HL-60 (cell line): ENCODE data around the gene NKD1.
A peak's percentile ranks its signal among the peaks of the same experiment; 100 is the strongest.

Source experiments
- DNase-seq, 2 experiments: peaks; one replicate each; pipeline ENCODE4 v3.0.0-alpha.2; 2010 to 2020; ENCODE audit warnings: low read depth in 1 of 2, low spot score in 1 of 2
- H3K27ac ChIP-seq: fragments of 250-450 bp; sonication (Bioruptor Pico); replicated peaks from 2 replicates; pipeline ENCODE4 v1.5.1; 2020; ENCODE audit warnings: mild to moderate bottlenecking, moderate library complexity
- H3K27me3 ChIP-seq: fragments of 250-450 bp; sonication (Bioruptor Pico); 2 replicates; pipeline ENCODE4 v1.5.1; 2021; ENCODE audit warnings: mild to moderate bottlenecking, moderate library complexity; ENCODE audit not compliant: insufficient read depth, poor library complexity, severe bottlenecking
- H3K4me3 ChIP-seq: replicated peaks from 2 replicates; pipeline ENCODE4 v1.5.1; 2011; ENCODE audit warnings: mild to moderate bottlenecking, control low read depth, low read length; ENCODE audit not compliant: insufficient read depth
- GABPA ChIP-seq: IDR thresholded peaks from 2 replicates; pipeline ENCODE4 v1.6.1; 2012; ENCODE audit warnings: low read depth
- POLR2AphosphoS5 ChIP-seq: IDR thresholded peaks from 2 replicates; pipeline ENCODE4 v1.6.1; 2012; ENCODE audit warnings: low read depth
- SPI1 ChIP-seq: IDR thresholded peaks from 2 replicates; pipeline ENCODE4 v1.6.1; 2012; ENCODE audit warnings: low read depth, mild to moderate bottlenecking, borderline replicate concordance
- TF ChIP-seq, protein P1 (sequence below): IDR thresholded peaks from one replicate; pipeline ENCODE4 v1.5.1; 2011; ENCODE audit warnings: low read length, control low read depth, inconsistent platforms; ENCODE audit not compliant: insufficient read depth
- TF ChIP-seq, protein P2 (sequence below): IDR thresholded peaks from 2 replicates; pipeline ENCODE4 v1.6.1; 2012; ENCODE audit warnings: low read depth; ENCODE audit not compliant: insufficient replicate concordance

The NKD1 gene

DNA sequence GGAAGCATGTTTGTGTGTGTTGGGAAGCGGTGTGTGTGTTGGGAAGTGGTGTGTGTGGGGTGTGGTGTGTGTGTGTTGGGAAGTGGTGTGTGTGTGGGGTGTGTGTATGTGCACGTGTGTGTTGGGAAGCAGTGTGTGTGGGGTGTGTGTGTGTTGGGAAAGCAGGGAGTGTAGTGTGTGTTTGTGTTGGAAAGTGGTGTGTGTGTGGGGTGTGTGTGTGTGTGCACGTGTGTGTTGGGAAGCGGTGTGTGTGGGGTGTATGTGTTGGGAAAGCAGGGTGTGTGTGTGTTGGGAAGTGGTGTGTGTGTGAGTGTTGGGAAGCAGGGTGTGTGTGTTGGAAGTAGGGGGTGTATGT, 144.4 kb downstream of the NKD1 start:
- TF ChIP-seq GABPA = no peak
- TF ChIP-seq, protein P1, sequence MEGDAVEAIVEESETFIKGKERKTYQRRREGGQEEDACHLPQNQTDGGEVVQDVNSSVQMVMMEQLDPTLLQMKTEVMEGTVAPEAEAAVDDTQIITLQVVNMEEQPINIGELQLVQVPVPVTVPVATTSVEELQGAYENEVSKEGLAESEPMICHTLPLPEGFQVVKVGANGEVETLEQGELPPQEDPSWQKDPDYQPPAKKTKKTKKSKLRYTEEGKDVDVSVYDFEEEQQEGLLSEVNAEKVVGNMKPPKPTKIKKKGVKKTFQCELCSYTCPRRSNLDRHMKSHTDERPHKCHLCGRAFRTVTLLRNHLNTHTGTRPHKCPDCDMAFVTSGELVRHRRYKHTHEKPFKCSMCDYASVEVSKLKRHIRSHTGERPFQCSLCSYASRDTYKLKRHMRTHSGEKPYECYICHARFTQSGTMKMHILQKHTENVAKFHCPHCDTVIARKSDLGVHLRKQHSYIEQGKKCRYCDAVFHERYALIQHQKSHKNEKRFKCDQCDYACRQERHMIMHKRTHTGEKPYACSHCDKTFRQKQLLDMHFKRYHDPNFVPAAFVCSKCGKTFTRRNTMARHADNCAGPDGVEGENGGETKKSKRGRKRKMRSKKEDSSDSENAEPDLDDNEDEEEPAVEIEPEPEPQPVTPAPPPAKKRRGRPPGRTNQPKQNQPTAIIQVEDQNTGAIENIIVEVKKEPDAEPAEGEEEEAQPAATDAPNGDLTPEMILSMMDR = no peak
- no peak for TF ChIP-seq SPI1
- no peak for TF ChIP-seq POLR2AphosphoS5
- TF ChIP-seq, protein P2, sequence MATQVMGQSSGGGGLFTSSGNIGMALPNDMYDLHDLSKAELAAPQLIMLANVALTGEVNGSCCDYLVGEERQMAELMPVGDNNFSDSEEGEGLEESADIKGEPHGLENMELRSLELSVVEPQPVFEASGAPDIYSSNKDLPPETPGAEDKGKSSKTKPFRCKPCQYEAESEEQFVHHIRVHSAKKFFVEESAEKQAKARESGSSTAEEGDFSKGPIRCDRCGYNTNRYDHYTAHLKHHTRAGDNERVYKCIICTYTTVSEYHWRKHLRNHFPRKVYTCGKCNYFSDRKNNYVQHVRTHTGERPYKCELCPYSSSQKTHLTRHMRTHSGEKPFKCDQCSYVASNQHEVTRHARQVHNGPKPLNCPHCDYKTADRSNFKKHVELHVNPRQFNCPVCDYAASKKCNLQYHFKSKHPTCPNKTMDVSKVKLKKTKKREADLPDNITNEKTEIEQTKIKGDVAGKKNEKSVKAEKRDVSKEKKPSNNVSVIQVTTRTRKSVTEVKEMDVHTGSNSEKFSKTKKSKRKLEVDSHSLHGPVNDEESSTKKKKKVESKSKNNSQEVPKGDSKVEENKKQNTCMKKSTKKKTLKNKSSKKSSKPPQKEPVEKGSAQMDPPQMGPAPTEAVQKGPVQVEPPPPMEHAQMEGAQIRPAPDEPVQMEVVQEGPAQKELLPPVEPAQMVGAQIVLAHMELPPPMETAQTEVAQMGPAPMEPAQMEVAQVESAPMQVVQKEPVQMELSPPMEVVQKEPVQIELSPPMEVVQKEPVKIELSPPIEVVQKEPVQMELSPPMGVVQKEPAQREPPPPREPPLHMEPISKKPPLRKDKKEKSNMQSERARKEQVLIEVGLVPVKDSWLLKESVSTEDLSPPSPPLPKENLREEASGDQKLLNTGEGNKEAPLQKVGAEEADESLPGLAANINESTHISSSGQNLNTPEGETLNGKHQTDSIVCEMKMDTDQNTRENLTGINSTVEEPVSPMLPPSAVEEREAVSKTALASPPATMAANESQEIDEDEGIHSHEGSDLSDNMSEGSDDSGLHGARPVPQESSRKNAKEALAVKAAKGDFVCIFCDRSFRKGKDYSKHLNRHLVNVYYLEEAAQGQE = no peak
- H3K27me3 ChIP-seq = no peaks in the 10 kb centered on the region
- no peak for DNase-seq

DNA sequence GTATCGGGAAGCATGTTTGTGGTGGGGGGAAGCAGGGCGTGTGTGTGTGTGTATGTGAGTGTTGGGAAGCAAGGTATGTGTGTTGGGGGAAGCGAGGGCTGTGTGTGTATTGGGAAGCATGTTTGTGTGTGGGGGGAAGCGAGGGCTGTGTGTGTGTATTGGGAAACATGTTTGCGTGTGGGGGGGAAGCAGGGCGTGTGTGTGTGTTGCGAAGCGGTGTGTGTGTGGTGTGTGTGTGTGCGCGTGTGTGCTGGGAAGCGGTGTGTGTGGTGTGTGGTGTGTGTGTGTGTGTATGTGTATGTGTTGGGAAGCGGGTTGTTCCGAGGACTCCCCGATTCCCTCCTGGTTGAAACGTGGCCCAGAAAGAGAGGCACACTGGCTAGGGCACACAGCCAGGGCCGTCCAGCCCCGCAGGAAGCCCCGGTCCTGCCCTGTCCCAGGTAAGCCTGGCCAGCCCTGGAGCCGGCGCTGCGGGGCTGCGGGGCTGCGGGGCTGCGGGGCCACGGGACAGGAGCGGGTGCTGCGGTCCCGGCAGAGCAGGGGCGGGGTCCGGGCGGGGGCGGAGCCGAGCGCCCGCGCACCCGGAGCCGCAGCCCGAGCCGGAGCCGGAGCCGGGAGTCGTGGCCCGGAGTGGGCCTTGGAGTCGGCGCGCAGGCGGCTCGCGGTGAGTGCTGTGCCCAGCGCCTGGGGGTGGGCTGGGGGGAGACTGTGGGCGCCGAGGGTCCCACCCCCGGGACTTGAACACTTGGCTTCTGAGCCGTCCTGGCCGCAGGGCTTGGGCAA, 145.0 kb downstream of the NKD1 start, which contains the start of gene NOD2:
Gene NOD2 (plus strand): TSS at position 608 of the 783 bp plus-strand sequence. CDS start 5,890 bp downstream, outside the sequence.
- TF ChIP-seq POLR2AphosphoS5 (no peak), SPI1 (no peak), GABPA (no peak)
- TF ChIP-seq, protein P1 = no peak
- TF ChIP-seq, protein P2 = no peak
- Histone ChIP-seq H3K27ac (no peak within 1 kb of the TSS), H3K27me3 (no peaks in the 10 kb centered on the region), H3K4me3 (peak within 1 kb of the TSS; percentile 38)
- no peak for DNase-seq

More for the DNA sequence above, 144.4 kb downstream of the NKD1 start:
- no peak overlapping the region for H3K4me3 ChIP-seq
- H3K27ac ChIP-seq = no peak overlapping the region

DNA sequence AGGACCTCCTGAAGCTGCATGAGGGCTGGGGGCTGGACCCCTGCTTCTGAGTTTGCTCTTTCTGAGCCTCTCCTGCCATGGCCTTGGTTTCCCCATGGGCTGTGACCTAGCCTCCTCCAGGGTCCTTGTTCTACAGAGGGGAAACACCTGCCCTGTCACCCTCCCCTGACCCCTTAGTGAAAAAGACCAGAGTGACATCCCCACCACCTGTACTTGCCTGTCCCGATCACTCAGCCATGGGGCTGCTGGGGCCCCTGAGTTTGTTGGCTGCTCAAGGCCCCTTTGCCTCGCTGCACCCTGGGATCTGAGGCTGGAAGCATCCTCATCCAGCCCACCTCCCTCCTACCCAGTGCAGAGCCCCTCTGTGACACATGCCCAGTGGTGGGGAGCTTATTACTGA, 146.0 kb downstream of the NKD1 start:
- DNase-seq = no peak
- H3K4me3 ChIP-seq = no peak overlapping the region
- no peak for TF ChIP-seq SPI1
- no peak for TF ChIP-seq POLR2AphosphoS5
- TF ChIP-seq, protein P1 = no peak
- H3K27me3 ChIP-seq = no peaks in the 10 kb centered on the region
- H3K27ac ChIP-seq = no peak overlapping the region
